Caco-2 (cell line): Measurements from ENCODE around the gene SLA2. TPM values are rescaled to one million over a fixed set of nuclear protein-coding genes. Genes with fewer than 3 reads are reported as not detected.
"Not testable (repeated sequence)": the region's sequence is repeated elsewhere in the genome, so short reads cannot be mapped to it uniquely, and the experiment has no call there.

Experiments used
- Bru-seq: library from RNA; stranded (reverse); fragments of 400-500 nt; gene quantifications from one replicate; lab custom pipeline; 2021; lab: Mats Ljungman, UMichigan
- BruChase-seq, 2 experiments: library from RNA; stranded (reverse); fragments of 400-500 nt; gene quantifications; one replicate each; lab custom pipeline; 2021; lab: Mats Ljungman, UMichigan
- BruUV-seq: library from RNA; stranded (reverse); fragments of 400-500 nt; replicated peaks from 2 replicates; lab custom pipeline; 2021; lab: Mats Ljungman, UMichigan
- CTCF ChIA-PET: fragments of 300-600 bp; sonication (Branson Sonifier 250); formaldehyde crosslinking; loops from one replicate; lab custom pipeline; 2022; ENCODE audit warnings: antibody characterized with exemption; lab: Charles Lee
- POLR2A ChIA-PET: fragments of 300-600 bp; sonication (Branson Sonifier 250); formaldehyde crosslinking; loops from one replicate; lab custom pipeline; 2022; ENCODE audit warnings: antibody characterized with exemption; lab: Charles Lee
- DNase-seq, 2 experiments: peaks; one replicate each; pipeline versions ENCODE4 v3.0.0 to v3.0.0-alpha.2; 2020 to 2022
- H3K27me3 ChIP-seq: replicated peaks from 2 replicates; pipeline ENCODE4 v1.6.0; 2011; ENCODE audit warnings: low read length; ENCODE audit not compliant: control insufficient read depth, insufficient read depth
- H3K36me3 ChIP-seq: 2 replicates; pipeline ENCODE4 v1.5.1; 2011; ENCODE audit warnings: low read length; ENCODE audit not compliant: control insufficient read depth, insufficient read depth
- H3K4me1 ChIP-seq: fragments of 250-450 bp; sonication (Bioruptor Pico); 2 replicates; pipeline ENCODE4 v1.5.1; 2020; ENCODE audit warnings: mild to moderate bottlenecking
- H3K4me3 ChIP-seq: 2 replicates; pipeline ENCODE4 v1.5.1; 2011; ENCODE audit warnings: low read depth, mild to moderate bottlenecking, control low read depth, low read length
- H3K9me3 ChIP-seq: fragments of 250-450 bp; sonication (Bioruptor Pico); 2 replicates; pipeline ENCODE4 v1.5.1; 2020; ENCODE audit warnings: mild to moderate bottlenecking, moderate library complexity
- H3K27ac Mint-ChIP-seq: one replicate; pipeline ENCODE4 v1.8.0; 2022; ENCODE audit warnings: mixed read lengths; ENCODE audit not compliant: unreplicated experiment
- H3K27me3 Mint-ChIP-seq: one replicate; pipeline ENCODE4 v1.8.0; 2022; ENCODE audit warnings: mixed read lengths; ENCODE audit not compliant: insufficient read depth, unreplicated experiment
- H3K36me3 Mint-ChIP-seq: one replicate; pipeline ENCODE4 v1.8.0; 2022; ENCODE audit warnings: mild to moderate bottlenecking, mixed read lengths; ENCODE audit not compliant: insufficient read depth, unreplicated experiment
- H3K4me1 Mint-ChIP-seq: one replicate; pipeline ENCODE4 v1.8.0; 2022; ENCODE audit warnings: low read depth, mixed read lengths; ENCODE audit not compliant: unreplicated experiment
- H3K4me3 Mint-ChIP-seq: one replicate; pipeline ENCODE4 v1.8.0; 2022; ENCODE audit warnings: mild to moderate bottlenecking, moderate library complexity, mixed read lengths; ENCODE audit not compliant: unreplicated experiment
- H3K9me3 Mint-ChIP-seq: one replicate; pipeline ENCODE4 v1.8.0; 2022; ENCODE audit warnings: mixed read lengths; ENCODE audit not compliant: unreplicated experiment
- intact Hi-C: fragments of 100-400 bp; cut with micrococcal nuclease; formaldehyde crosslinking; loops from one replicate; pipeline ENCODE4 v1.10.0; 2022; ENCODE audit not compliant: unreplicated experiment
- long read RNA-seq: library from polyadenylated mRNA; stranded (forward); transcript quantifications from one replicate; pipeline ENCODE4 v2.0.0, GENCODE V29; 2022
- total RNA-seq: library from RNA; stranded (reverse); gene quantifications from 2 replicates; pipeline ENCODE4 v1.2.3, GENCODE V29; 2022
- TF ChIP-seq, protein P1 (sequence below), 2 experiments: fragments of 200-600 bp in 1 of 2; IDR thresholded peaks; 1 replicate in 1 of 2; 2 replicates in 1 of 2; pipeline versions ENCODE4 v1.5.1 to v1.8.0; 2011 to 2022; ENCODE audit warnings: antibody characterized with exemption in 1 of 2, control low read depth in 1 of 2, inconsistent platforms in 1 of 2, low read depth in 1 of 2, low read length in 1 of 2, mild to moderate bottlenecking in 1 of 2, moderate library complexity in 1 of 2; ENCODE audit not compliant: insufficient read depth in 1 of 2, severe bottlenecking in 1 of 2, unreplicated experiment in 1 of 2

SLA2 gene, protein sequence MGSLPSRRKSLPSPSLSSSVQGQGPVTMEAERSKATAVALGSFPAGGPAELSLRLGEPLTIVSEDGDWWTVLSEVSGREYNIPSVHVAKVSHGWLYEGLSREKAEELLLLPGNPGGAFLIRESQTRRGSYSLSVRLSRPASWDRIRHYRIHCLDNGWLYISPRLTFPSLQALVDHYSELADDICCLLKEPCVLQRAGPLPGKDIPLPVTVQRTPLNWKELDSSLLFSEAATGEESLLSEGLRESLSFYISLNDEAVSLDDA
- 0.19 and 0.20 TPM in 2 replicates for total RNA-seq
- Bru-seq, nascent RNA = percentile 26 among the genes with signal in this experiment
- BruChase-seq, experiment 1, labeled RNA remaining after a 2-hour chase = percentile 30 among the genes with signal in this experiment
- BruChase-seq, experiment 2, labeled RNA remaining after a 6-hour chase = percentile 25 among the genes with signal in this experiment
- long read RNA-seq, partial matches to known transcripts = 1 of 2 reads
- long read RNA-seq, other reads (novel, unspliced or antisense) = 1 of 2 reads

DNA sequence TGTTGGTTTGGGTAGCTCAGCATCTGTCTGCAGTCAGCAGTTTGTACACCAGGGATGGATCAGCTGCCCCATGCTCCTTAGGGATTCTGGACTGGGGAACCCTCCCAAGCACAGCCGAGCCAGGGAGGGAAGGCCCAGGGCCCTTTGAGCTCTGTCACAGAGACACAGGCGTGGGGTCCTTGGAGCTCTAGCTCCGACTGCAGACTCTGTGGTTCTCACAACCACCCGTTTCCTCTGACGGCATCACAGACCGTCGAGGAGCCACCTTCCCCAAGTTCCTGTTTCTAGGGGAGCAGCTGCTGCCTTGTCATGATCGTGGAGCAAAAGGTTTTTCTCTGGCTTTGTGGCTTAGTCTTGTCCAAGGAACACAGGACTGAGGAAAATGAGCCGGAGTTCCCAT lies at the start of gene SLA2:
Gene SLA2, minus strand, starts transcription at position 199 of the 400 bp plus-strand sequence. CDS start 4,861 bp downstream, outside the sequence.
- ChIA-PET POLR2A (no interaction called here), CTCF (no interaction called here)
- Mint-ChIP-seq H3K4me1 (peaks cover 9% of the 10 kb centered on the region), H3K36me3 (peaks cover 15% of the 10 kb centered on the region), H3K27me3 (no peaks in the 10 kb centered on the region), H3K4me3 (no peak within 1 kb of the TSS), H3K9me3 (no peaks in the 10 kb centered on the region), H3K27ac (peak within 1 kb of the TSS; percentile 5)
- intact Hi-C loops = loop anchor here (2.0 kb wide), 1 partner anchor 25 kb away; no protein-coding TSS in a partner anchor
- Histone ChIP-seq H3K9me3 (no peaks in the 10 kb centered on the region), H3K27me3 (no peaks in the 10 kb centered on the region), H3K4me1 (peaks cover 11% of the 10 kb centered on the region), H3K36me3 (no peaks in the 10 kb centered on the region), H3K4me3 (no peak within 1 kb of the TSS)
- DNase-seq = no peak
- no TSS peak for BruUV-seq
- TF ChIP-seq, protein P1, sequence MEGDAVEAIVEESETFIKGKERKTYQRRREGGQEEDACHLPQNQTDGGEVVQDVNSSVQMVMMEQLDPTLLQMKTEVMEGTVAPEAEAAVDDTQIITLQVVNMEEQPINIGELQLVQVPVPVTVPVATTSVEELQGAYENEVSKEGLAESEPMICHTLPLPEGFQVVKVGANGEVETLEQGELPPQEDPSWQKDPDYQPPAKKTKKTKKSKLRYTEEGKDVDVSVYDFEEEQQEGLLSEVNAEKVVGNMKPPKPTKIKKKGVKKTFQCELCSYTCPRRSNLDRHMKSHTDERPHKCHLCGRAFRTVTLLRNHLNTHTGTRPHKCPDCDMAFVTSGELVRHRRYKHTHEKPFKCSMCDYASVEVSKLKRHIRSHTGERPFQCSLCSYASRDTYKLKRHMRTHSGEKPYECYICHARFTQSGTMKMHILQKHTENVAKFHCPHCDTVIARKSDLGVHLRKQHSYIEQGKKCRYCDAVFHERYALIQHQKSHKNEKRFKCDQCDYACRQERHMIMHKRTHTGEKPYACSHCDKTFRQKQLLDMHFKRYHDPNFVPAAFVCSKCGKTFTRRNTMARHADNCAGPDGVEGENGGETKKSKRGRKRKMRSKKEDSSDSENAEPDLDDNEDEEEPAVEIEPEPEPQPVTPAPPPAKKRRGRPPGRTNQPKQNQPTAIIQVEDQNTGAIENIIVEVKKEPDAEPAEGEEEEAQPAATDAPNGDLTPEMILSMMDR (IDR thresholded peaks at IDR 0.05; ENCODE audit: insufficient read depth in 1 of 2, low read depth in 1 of 2, low read length in 1 of 2, severe bottlenecking in 1 of 2, unreplicated experiment in 1 of 2) = no peak

DNA sequence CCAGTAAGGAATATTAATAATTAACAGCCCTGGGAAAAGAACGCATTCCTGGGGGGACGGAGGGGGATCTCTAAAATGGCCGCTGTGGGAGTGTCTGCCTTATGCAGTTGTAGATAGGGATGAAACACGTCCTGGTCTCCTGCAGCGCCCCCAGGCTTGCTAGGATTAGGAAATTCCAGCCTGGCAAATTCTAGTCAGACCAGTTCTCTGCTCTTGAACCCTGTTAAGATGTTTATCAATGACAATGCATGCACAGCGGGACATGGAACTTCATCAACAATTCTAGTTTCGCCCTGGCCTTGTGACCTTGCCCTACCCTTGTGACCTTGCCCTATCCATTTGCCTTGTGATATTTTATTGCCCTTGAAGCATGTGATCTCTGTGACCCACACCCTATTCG lies 49.5 kb upstream of the SLA2 start:
- POLR2A ChIA-PET, H3K27ac Mint-ChIP-seq, H3K4me3 ChIP-seq, H3K36me3 ChIP-seq, H3K27me3 Mint-ChIP-seq, H3K4me1 ChIP-seq, CTCF ChIA-PET, H3K4me1 Mint-ChIP-seq, BruUV-seq, H3K27me3 ChIP-seq, H3K9me3 Mint-ChIP-seq, H3K36me3 Mint-ChIP-seq, H3K4me3 Mint-ChIP-seq, intact Hi-C loops: not testable (repeated sequence)
- DNase-seq = peak in 1 of 2 experiments; percentile 30
- peaks cover 10% of the 10 kb centered on the region for H3K9me3 ChIP-seq

DNA sequence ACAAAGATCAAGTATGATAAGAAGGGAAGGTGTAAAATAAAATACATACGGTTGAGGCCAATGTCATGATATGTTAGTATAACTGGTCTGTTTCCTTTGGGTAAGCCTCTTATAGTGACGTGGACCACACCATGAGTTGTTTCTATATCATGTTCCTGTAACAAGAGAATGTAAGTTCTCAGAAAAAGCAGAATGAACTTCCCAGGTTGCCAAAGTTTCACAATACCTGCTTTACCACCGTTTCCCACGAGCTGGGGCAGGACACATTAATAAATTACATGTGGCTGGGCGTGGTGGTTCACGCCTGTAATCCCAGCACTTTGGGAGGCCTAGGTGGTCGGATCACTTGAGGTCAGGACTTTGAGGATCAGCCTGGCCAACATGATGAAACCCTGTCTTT lies 42.6 kb upstream of the SLA2 start:
- Histone ChIP-seq H3K4me1 (no peaks in the 10 kb centered on the region), H3K27me3 (no peaks in the 10 kb centered on the region), H3K4me3 (no peak overlapping the region), H3K36me3 (no peaks in the 10 kb centered on the region), H3K9me3 (no peaks in the 10 kb centered on the region)
- no peaks in the 10 kb centered on the region for H3K4me1 Mint-ChIP-seq
- intact Hi-C loops = no loop called here
- no TSS peak for BruUV-seq
- no peak overlapping the region for H3K4me3 Mint-ChIP-seq
- no peak for DNase-seq
- POLR2A ChIA-PET = interaction anchor here (0.7 kb wide), 1 partner anchor 123 kb away, joined by 3 read pairs; no protein-coding TSS in a partner anchor
- H3K27ac Mint-ChIP-seq = no peak overlapping the region
- H3K36me3 Mint-ChIP-seq = no peaks in the 10 kb centered on the region
- H3K27me3 Mint-ChIP-seq = no peaks in the 10 kb centered on the region
- CTCF ChIA-PET = no interaction called here
- TF ChIP-seq, protein P1 (IDR thresholded peaks at IDR 0.05; ENCODE audit: insufficient read depth in 1 of 2, low read depth in 1 of 2, low read length in 1 of 2, severe bottlenecking in 1 of 2, unreplicated experiment in 1 of 2) = no peak
- H3K9me3 Mint-ChIP-seq = no peaks in the 10 kb centered on the region
